ENCODE results near the gene TMEM245.

DNA sequence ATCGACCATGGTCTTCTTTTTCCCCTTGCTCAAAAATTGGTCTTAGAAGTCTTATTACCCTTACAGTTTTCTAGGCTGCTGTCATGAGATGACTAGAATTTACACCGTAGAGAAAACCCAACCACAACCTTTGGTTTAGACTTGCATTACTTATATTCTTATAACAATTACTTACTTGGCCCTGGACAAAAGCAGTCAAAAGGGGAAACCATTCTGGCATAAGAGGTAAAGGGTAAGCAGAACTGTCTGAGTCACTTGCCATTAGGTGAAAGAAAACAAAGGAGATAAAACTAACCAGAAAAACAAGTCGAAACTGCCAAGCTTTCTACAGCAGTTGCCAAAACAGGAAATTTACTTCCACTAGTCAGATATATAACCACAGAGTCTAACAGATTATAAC is 17.9 kb downstream of the TMEM245 start:
- TF ChIP-seq, protein P1, sequence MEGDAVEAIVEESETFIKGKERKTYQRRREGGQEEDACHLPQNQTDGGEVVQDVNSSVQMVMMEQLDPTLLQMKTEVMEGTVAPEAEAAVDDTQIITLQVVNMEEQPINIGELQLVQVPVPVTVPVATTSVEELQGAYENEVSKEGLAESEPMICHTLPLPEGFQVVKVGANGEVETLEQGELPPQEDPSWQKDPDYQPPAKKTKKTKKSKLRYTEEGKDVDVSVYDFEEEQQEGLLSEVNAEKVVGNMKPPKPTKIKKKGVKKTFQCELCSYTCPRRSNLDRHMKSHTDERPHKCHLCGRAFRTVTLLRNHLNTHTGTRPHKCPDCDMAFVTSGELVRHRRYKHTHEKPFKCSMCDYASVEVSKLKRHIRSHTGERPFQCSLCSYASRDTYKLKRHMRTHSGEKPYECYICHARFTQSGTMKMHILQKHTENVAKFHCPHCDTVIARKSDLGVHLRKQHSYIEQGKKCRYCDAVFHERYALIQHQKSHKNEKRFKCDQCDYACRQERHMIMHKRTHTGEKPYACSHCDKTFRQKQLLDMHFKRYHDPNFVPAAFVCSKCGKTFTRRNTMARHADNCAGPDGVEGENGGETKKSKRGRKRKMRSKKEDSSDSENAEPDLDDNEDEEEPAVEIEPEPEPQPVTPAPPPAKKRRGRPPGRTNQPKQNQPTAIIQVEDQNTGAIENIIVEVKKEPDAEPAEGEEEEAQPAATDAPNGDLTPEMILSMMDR (conservative IDR thresholded peaks at IDR 0.05), result no peak
- TF ChIP-seq ZFX (IDR thresholded peaks at IDR 0.05), result no peak

Measured in C4-2B (cell line).